HEK293 (cell line): ENCODE measurements around the gene HDDC2.

Source experiments
- CTCF ChIP-seq: fragments of 450-650 bp; formaldehyde crosslinking; IDR thresholded peaks from 2 replicates; pipeline ENCODE4 v1.5.1; 2016; ENCODE audit warnings: missing biosample characterization, missing genetic modification characterization
- OSR2 ChIP-seq: fragments of 450-650 bp; formaldehyde crosslinking; IDR thresholded peaks from 2 replicates; pipeline ENCODE4 v1.5.1; 2016; ENCODE audit warnings: missing biosample characterization, missing genetic modification characterization
- SALL2 ChIP-seq: fragments of 450-650 bp; formaldehyde crosslinking; IDR thresholded peaks from 2 replicates; pipeline ENCODE4 v1.5.0; 2017; ENCODE audit warnings: missing biosample characterization, mild to moderate bottlenecking, missing genetic modification characterization, borderline replicate concordance
- ZBTB8A ChIP-seq: fragments of 450-650 bp; formaldehyde crosslinking; IDR thresholded peaks from 2 replicates; pipeline ENCODE4 v1.5.1; 2016; ENCODE audit warnings: missing biosample characterization, missing genetic modification characterization
- ZNF19 ChIP-seq: fragments of 450-650 bp; formaldehyde crosslinking; IDR thresholded peaks from 2 replicates; pipeline ENCODE4; 2016; ENCODE audit warnings: missing biosample characterization, missing genetic modification characterization, low read depth
- ZNF274 ChIP-seq, 2 experiments: fragments of 200-500 bp in 1 of 2; fragments of 450-650 bp in 1 of 2; sonication (Bioruptor generic) in 1 of 2; formaldehyde crosslinking in 1 of 2; IDR thresholded peaks; 2 replicates each; pipeline versions ENCODE4 v1.5.1 to v1.6.1; 2014 to 2016; ENCODE audit warnings: borderline replicate concordance in 1 of 2, inconsistent platforms in 1 of 2, low read length in 1 of 2, missing biosample characterization in 1 of 2, missing genetic modification characterization in 1 of 2
- ZNF433 ChIP-seq: fragments of 450-650 bp; formaldehyde crosslinking; IDR thresholded peaks from 2 replicates; pipeline ENCODE4 v1.5.1; 2016; ENCODE audit warnings: missing biosample characterization, missing genetic modification characterization, low read depth

DNA sequence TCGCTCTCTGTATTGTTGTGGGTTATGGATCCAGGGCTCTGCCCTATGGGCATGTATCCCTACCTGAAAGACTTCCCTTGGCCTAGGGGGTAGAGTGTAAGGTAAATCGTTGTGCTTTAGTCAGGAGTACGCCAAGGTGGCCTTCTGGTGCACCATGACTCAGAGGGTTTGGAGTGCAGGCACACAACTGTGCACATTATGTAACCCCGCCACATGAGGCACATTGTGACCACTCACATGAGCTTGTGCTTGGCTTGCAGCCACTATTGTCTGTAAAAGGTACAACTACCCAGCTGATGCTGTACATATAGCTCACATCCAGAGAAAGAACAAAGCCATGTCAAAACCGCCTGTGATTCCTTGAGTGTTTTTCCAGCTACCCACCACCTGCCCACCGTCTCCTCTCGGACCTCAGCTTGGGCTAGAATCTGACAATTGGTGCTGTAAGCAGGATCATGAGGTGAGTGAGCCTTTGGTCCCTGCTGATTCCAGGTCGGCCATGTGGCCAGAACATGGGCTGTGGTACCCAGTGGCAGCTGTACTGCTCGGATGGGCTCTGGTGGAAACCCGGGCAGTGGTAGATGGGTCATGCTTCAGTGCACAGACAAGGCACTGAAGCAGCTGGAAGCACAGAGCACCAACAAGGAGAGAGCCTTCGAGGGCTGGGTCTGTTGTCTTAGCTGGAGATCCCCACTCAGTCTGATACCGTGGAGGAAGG, 33.8 kb downstream of the HDDC2 start:
- TF ChIP-seq ZNF274 (IDR thresholded peaks at IDR 0.05; ENCODE audit: low read length) (no peak), ZNF274 (tag by site-specific recombination; IDR thresholded peaks at IDR 0.05; ENCODE audit: borderline replicate concordance) (no peak), SALL2 (tag by site-specific recombination) (no peak), CTCF (tag by site-specific recombination) (no peak), ZBTB8A (tag by site-specific recombination) (no peak), ZNF19 (no peak), OSR2 (tag by site-specific recombination) (no peak), ZNF433 (no peak)
